ENCODE measurements around the gene APP.

DNA sequence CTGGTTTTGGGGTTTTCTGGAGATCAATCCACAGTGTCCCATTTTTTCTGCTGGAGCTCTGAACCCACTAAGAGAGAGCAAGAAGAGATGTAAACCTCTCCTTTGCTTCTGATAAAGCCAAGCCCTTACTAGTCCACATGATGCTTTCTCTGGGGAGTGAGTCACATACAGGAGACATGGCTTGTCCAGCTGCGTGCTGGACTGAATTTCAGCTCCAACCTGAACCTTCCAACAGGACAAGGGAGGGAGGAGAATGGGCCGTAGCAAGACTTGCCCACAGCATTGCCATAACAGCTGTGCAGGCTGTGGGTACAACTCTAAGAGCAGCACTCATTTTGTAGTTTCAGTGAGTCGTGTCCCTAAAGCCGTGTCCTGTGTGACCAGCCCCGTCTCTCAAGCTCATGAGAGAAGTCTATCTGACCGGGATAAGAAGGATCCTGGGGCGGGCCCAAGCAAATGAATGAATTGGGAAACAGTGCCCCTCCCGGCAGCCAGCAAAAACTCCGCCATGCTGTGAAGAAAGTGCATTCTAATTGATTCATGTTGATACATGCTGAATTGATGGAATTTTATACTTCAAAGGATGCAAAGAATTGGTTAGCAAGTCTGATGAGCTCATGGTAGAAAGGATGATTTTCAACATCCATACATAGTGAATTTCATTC is 240.6 kb downstream of the APP start:
- TF ChIP-seq, protein P1, sequence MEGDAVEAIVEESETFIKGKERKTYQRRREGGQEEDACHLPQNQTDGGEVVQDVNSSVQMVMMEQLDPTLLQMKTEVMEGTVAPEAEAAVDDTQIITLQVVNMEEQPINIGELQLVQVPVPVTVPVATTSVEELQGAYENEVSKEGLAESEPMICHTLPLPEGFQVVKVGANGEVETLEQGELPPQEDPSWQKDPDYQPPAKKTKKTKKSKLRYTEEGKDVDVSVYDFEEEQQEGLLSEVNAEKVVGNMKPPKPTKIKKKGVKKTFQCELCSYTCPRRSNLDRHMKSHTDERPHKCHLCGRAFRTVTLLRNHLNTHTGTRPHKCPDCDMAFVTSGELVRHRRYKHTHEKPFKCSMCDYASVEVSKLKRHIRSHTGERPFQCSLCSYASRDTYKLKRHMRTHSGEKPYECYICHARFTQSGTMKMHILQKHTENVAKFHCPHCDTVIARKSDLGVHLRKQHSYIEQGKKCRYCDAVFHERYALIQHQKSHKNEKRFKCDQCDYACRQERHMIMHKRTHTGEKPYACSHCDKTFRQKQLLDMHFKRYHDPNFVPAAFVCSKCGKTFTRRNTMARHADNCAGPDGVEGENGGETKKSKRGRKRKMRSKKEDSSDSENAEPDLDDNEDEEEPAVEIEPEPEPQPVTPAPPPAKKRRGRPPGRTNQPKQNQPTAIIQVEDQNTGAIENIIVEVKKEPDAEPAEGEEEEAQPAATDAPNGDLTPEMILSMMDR (IDR thresholded peaks at IDR 0.05) = no peak
- TF ChIP-seq EP300 (IDR thresholded peaks at IDR 0.05) = no peak
